Stimulated activated CD8-positive, alpha-beta memory T cell treated with anti-CD3 and anti-CD28 coated beads, Interleukin-15, amount 100 ng/mL, for 24 hours (primary cell): Measurements from ENCODE around the gene SLC35E1.
"Not testable (repeated sequence)": the region's sequence is repeated elsewhere in the genome, so short reads cannot be mapped to it uniquely, and the experiment has no call there.

ENCODE experiments used
- DNase-seq: peaks from one replicate; pipeline ENCODE4 v3.0.0-alpha.2; 2020; ENCODE audit warnings: low read depth

SLC35E1 gene

DNA sequence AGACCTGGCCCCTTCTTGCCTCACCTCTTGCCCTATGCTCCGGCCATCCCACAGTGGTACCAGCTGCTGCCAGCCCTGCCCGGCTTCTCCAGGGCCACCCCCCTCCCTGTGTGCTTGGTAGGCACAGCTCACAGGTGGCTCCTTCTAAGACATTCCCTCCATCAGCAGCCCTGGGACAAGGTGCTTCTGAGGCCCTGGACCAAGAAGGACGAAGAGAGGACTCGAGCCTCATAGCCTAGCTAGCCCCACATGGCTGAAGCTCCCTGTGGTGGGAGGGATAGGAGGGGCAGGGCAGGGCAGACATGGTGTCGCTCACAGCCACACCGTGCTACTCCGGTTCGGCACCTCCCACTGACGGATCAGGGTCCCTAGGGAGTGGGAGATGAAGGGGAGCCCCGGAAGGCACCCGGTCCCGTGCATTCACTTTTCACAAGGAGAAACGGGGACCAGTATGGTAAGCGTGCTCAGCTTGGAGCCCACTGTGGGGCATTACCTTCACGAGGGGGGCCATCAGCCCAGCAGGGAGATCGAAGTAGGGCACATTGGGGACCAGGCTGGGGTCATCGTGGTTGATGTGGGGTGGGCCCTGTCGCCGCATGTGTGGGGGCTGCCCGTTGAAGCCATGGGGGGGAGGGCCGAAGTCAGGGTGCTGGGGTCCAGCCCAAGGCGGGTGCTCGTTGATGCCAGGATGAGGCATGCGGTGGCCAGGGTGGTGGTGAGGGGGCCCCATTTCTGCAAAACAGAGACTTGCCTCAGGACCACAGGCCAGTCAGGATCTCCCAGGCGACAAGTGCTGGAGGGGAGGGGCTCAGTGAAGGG lies 49.4 kb downstream of the SLC35E1 start:
- no peak for DNase-seq

DNA sequence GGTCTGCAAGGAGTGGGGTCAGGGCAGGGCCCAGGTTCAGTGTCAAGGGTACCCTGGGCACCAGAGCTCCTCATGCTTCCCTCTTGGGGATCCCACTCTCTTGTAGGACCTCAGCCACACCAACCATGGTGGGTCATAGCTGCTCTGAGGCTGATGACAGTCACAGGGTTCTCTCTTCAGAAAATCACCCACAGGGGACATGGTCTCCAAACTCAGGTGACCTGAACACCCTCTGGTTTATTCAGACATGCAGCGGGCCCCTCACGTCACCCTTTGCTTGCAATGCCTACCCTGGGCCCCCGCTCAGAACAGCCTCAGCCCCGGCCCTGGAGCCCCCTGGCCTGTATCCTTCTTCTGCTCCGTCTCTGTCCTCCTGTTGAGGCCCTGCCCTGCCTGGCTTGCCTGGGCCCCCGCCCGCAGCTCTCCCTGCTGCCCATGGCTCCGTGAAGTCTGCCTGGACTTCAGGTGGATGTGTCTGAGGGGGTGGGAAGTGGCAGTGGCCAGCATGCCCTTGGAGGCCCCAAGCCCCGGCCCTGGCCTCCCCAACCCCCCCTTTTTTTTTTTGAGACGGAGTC lies 50.4 kb downstream of the SLC35E1 start:
- no peak for DNase-seq

- no peak for DNase-seq
Observed at GRCh38 chr19:16520986-16521624, 51.1 kb downstream of the SLC35E1 start.

DNA sequence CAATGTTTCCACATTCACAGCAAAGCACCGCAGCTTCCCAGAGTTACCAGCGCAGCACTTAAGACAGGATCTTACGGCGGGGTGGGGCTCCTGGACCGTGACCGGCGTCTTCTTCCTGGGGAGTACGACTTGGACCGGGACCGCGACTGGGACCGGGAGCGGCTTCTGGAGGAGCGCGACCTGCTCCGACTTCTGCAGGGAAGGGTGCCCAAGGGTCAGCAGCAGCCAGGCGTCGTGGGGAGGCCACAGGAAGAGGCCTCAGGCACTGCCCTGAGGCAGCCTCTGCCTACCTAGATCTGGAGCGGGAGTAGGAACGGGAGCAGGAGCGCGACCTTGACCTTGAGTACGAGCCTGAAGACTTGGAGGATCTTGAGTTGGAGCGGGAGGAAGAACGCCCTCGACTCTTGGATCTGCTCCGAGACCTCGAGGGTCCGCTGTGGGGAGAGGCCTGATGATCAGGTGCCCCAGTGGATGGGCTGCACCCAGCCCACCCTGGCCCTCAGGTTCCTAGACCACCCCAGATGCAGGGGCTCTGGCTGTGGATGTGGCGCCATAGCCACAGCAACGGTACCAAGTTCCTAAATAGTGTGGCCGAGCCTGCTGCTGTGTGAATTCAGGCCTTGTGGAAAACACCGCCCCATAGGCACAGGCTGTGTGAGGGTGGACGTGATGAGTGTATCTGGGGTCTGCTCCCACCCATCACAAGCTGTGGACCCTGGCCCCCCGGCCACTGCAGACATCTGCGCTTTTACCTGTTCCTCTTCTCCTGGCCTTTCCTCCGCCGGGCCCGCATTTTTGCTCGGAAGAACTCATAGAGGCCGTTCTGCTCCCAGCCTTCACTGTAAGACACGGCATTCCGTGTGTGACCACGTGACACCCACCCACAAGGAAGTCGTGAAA lies 51.9 kb downstream of the SLC35E1 start:
- no peak for DNase-seq

DNA sequence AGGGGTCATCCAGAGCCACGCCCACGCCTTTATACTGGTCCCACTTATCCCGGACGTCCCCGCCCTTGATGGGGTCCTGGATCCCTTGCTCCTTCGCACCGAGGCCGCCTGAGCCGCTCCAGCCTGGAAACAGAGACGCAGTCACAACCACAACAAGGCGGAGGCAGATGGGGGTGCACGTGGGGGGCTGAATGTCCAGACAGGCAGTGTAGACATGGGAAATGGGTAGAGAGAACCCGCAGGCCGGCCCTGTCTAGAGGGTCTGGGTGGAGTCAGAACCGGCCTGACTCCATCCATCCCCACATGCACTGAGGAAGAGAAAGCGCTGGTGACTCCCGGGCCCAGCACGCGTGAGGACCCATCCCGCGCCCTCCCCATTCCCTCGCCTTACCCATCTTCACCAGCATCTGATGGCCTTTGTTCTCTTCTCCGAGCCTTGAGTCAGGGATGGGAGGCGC lies 53.0 kb downstream of the SLC35E1 start:
- no peak for DNase-seq

DNA sequence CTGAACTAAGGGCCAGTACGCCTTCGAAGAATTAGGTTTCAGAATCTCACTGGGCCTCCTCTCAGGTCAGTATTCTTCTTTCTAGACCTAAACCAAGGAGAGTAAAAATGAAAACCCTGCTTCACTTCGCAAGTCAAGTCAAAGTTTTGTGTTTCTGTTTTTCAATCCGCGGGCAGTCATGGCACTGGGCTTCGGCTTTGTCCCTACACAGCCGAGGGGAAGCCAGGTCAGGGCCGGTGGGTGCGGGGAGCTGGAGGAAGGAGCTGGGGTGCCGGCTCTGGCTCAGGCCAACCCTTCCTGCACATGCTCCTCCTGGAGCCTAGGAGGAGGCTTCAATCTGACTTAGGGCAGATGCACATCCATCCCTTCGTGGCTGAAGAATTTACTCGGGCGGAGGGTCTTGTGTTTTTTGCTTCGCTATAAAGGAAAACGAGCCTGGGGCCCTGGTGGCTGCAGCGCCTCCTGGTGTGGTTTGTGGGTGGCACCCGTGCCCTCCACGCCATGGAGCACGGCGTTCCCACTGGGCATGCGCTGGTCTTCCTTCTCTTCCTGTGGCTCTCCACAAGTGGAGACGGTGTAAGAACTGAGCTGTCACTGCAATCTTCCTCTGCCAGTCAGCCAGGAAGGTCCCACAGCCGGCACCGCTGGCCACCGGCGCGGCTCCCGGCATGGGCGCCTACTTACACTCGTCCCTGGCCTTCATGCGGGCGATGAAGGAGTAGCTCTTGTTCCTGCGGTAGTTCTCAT lies 53.6 kb downstream of the SLC35E1 start:
- no peak for DNase-seq

DNA sequence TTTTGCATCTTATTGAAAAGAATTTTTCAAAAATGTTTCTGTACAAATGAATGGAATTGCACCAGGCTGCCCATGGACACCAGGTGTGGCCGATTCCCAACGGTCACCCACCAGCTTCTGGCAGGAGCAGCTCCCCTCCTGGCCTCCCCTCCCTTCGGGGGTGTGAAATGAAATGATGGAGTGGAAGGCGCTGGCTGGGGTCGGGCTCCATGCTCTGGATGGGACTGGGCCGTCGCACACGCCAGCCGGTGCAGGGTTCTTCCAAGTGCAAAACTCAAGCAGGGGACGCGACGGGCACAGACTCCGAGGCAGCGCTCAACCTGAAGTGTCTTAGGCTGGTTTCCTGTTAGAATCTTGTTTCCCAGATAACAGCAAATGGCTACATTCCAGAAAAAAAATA lies 54.2 kb downstream of the SLC35E1 start:
- DNase-seq = no peak

- no peak for DNase-seq
Observed at GRCh38 chr19:16516923-16517610, 55.1 kb downstream of the SLC35E1 start.

- no peak for DNase-seq
Observed at GRCh38 chr19:16516381-16516780, 55.8 kb downstream of the SLC35E1 start.

DNA sequence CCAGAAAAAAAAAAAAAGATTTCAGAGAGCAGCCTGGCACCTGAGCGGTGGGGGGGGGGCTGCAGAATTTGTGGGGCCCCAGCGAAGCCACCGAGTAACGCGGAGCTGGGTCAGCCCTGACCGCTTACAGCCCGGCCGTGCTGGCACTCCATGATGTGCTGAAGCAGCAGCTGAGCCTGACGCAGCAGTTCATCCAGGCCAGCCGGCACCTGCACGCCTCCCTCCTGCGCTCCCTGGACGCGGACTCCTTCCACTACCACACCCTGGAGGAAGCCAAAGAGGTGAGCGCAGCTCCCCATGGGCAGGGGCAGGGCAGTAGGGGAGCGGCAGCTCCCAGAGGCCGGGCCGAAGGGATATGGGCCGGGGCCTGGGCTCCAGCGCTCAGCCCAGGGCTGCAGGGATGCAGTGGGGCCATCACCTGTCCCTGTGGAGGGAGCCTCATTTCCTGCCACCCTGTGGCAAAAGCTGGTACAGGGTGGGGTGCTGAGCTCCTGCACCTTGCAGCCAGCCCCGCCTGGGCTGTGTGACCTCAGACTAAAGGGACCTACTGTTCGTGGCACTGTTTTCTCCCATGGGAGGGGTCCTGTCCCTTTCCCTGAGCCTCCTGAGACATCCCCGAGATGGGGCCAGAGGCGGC lies 57.7 kb downstream of the SLC35E1 start:
- DNase-seq = no peak

- not testable (repeated sequence) for DNase-seq
Observed at GRCh38 chr19:16512611-16513010, 59.6 kb downstream of the SLC35E1 start.

GRCh38 chr19:16509141-16510061 lies 62.8 kb downstream of the SLC35E1 start:
- no peak for DNase-seq

- DNase-seq = no peak
Observed at GRCh38 chr19:16508546-16508945, 63.7 kb downstream of the SLC35E1 start.

- DNase-seq = no peak
Observed at GRCh38 chr19:16506961-16507360, 65.3 kb downstream of the SLC35E1 start.

GRCh38 chr19:16506161-16506560 lies 66.1 kb downstream of the SLC35E1 start:
- not testable (repeated sequence) for DNase-seq

GRCh38 chr19:16504271-16504670 lies 67.9 kb downstream of the SLC35E1 start:
- no peak for DNase-seq
